ENCODE measurements around the gene HCRTR1. TPM values are rescaled to one million over a fixed set of nuclear protein-coding genes. Genes with fewer than 3 reads are reported as not detected.

HCRTR1 gene
- total RNA-seq, 2 donors from 2014 or later: 0.43 TPM; not detected in 1

DNA sequence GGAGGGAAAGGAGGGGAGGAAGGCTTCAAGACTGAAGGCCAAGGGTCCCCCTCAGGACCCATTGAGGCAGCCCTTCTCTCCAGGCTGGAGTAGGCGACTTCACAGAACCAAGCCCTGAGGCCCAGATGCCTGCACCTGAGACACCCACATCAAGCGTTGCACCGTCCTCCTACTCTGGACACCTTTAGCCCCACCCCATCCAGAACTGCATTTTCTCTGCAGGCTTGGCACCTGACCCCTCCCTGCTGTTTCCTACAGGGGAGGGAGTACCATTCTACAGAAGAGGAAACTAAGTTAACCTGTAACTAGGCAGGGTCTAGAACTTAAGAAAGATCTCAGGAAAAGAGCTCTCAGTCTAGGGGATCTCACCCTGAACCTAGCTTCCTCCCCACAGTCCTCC lies 15.2 kb downstream of the HCRTR1 start:
- H3K4me3 ChIP-seq: no peak overlapping the region
- no peaks in the 10 kb centered on the region for H3K27me3 ChIP-seq
- H3K36me3 ChIP-seq: peaks cover 53% of the 10 kb centered on the region
- peak overlapping the region; percentile 69 to 71 for H3K27ac ChIP-seq
- no peaks in the 10 kb centered on the region for H3K9me3 ChIP-seq
- H3K4me1 ChIP-seq: peaks cover 0 to 62% of the 10 kb centered on the region in 2 donors
- TF ChIP-seq, protein P1, sequence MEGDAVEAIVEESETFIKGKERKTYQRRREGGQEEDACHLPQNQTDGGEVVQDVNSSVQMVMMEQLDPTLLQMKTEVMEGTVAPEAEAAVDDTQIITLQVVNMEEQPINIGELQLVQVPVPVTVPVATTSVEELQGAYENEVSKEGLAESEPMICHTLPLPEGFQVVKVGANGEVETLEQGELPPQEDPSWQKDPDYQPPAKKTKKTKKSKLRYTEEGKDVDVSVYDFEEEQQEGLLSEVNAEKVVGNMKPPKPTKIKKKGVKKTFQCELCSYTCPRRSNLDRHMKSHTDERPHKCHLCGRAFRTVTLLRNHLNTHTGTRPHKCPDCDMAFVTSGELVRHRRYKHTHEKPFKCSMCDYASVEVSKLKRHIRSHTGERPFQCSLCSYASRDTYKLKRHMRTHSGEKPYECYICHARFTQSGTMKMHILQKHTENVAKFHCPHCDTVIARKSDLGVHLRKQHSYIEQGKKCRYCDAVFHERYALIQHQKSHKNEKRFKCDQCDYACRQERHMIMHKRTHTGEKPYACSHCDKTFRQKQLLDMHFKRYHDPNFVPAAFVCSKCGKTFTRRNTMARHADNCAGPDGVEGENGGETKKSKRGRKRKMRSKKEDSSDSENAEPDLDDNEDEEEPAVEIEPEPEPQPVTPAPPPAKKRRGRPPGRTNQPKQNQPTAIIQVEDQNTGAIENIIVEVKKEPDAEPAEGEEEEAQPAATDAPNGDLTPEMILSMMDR (IDR thresholded peaks at IDR 0.05): no peak
- DNase-seq (ENCODE audit: low spot score): no peak

DNA sequence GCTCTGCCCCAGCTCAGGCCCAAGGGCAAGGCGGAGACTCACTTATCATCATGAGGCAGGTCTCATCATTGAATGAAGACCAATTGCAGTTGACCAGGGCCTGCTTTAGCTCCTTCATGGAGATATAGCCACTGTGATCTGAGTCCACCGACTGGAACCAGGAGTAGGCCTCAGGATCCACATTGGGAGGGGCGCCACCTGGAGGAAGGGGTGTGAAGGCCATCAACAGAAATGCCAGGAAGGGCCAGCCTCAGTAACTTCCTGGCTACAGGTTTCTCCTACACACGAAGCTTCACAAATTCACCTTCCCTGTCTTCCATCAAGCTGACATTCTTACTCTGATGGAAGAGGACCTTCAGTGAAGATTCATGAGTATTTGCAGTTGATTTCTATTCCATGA lies 15.6 kb downstream of the HCRTR1 start:
- no peak for DNase-seq (ENCODE audit: low spot score)
- no peaks in the 10 kb centered on the region for H3K27me3 ChIP-seq
- H3K36me3 ChIP-seq: peaks cover 51% of the 10 kb centered on the region
- no peak overlapping the region for H3K4me3 ChIP-seq
- TF ChIP-seq, protein P1 (IDR thresholded peaks at IDR 0.05): peak; percentile 32 to 44
- peak overlapping the region in 1 of 2 donors; percentile 71 for H3K27ac ChIP-seq
- no peaks in the 10 kb centered on the region for H3K9me3 ChIP-seq
- H3K4me1 ChIP-seq: peaks cover 0 to 57% of the 10 kb centered on the region in 2 donors

DNA sequence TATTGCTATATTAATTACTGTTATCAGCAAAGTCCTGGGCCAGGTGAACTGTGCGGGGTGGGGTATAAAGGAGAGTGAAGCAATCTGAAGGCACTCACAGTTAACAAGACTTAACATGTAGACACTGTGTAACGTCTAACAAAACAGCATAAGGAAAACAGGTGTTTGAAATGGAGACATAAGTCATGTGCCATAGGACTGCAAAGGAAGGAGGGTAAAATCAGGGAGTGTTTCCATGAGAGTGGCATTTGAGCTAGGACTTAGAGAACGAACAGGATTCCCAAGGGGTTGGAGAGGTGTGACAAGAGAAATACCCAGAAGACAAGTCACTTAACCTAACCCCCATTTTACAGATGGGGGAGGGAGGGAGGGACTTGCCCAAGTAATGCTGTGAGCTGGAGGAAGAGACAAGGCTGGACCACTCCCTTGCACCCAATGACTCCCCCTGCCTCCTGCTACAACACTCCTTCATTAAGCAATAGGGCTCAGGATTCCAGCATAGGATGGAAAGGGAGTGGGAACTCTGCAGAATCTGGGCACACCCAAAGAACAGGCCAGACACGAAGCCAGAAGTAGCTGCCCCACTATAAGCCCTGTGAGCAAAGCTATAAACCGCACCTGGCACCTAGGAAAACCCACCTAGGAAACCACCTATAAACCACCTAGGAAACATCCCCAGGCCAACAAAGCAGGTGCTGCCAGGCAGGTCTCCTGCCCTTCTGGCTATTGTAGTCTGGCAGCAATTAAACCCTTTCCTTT lies 20.6 kb downstream of the HCRTR1 start:
- TF ChIP-seq, protein P1 (IDR thresholded peaks at IDR 0.05): no peak
- no peak overlapping the region for H3K4me3 ChIP-seq
- peaks cover 6% of the 10 kb centered on the region for H3K36me3 ChIP-seq
- no peaks in the 10 kb centered on the region for H3K9me3 ChIP-seq
- DNase-seq (ENCODE audit: low spot score): no peak
- peaks cover 0 to 68% of the 10 kb centered on the region in 2 donors for H3K4me1 ChIP-seq
- H3K27me3 ChIP-seq: no peaks in the 10 kb centered on the region
- no peak overlapping the region for H3K27ac ChIP-seq

DNA sequence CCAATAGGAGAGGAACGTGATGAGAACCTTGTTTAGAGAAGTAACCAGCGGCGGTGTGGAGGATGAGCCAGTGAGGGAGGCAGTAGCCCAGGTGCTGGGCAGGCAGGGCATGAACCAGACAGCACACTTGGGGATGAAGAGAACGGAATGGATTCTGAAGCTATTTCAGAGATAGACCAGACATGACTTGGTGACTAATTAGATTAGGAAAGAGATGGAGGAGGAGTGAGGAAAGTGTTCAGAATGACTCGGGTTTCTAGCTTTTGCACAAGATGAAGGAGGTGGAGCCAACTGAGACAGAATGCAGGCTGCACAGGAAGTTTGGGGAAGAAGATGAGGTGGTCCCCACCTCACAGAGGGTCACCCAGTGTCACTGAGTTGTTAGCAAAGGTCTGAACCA lies 22.1 kb downstream of the HCRTR1 start:
- Histone ChIP-seq H3K9me3 (no peaks in the 10 kb centered on the region), H3K4me3 (no peak overlapping the region), H3K27me3 (no peaks in the 10 kb centered on the region), H3K36me3 (no peaks in the 10 kb centered on the region), H3K4me1 (peaks cover 0 to 69% of the 10 kb centered on the region in 2 donors), H3K27ac (no peak overlapping the region)
- TF ChIP-seq, protein P1 (IDR thresholded peaks at IDR 0.05): no peak
- no peak for DNase-seq (ENCODE audit: low spot score)

DNA sequence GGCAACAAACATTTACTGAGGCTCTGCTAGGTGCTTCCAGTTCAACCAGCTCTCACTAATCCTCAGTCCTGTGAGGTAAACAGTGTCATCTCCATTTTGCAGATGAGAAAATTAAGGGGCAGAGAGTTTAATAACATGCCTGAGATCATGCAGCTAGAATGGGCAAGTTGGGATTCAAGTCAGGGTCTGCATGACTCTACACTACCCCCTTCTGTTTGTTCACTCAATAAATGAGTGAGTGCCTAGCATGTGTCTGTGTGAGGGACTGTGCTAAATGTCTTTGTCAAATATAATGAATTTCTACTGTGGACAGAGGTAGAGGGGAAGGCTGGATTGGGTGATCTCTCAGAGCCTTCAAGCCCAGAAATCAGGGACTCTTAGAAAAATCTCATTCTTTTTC lies 22.7 kb downstream of the HCRTR1 start:
- Histone ChIP-seq H3K4me1 (peaks cover 0 to 64% of the 10 kb centered on the region in 2 donors), H3K27ac (no peak overlapping the region)
- no peak for DNase-seq (ENCODE audit: low spot score)

More for the DNA sequence above, 22.7 kb downstream of the HCRTR1 start:
- Histone ChIP-seq H3K4me3 (no peak overlapping the region), H3K9me3 (no peaks in the 10 kb centered on the region), H3K27me3 (no peaks in the 10 kb centered on the region), H3K36me3 (no peaks in the 10 kb centered on the region)
- TF ChIP-seq, protein P1 (IDR thresholded peaks at IDR 0.05): no peak
